ENCODE measurements around the gene SLC44A1. TPM values are rescaled to one million over a fixed set of nuclear protein-coding genes. Genes with fewer than 3 reads are reported as not detected.
"Not testable (repeated sequence)": the region's sequence is repeated elsewhere in the genome, so short reads cannot be mapped to it uniquely, and the experiment has no call there.

The SLC44A1 gene
- total RNA-seq, 2 donors from 2014 or later: 147 to 157 TPM

GRCh38 chr9:105238302-105238701 is 6.1 kb upstream of the SLC44A1 start:
- intact Hi-C loops (cut with DNase I, micrococcal nuclease): loop anchor here in 1 of 2 donors (10.0 kb wide), 1 partner anchor 74 kb away; no protein-coding TSS in a partner anchor
- DNase-seq: peak in 1 of 2 donors; percentile 46
- ATAC-seq: peak; percentile 81

DNA sequence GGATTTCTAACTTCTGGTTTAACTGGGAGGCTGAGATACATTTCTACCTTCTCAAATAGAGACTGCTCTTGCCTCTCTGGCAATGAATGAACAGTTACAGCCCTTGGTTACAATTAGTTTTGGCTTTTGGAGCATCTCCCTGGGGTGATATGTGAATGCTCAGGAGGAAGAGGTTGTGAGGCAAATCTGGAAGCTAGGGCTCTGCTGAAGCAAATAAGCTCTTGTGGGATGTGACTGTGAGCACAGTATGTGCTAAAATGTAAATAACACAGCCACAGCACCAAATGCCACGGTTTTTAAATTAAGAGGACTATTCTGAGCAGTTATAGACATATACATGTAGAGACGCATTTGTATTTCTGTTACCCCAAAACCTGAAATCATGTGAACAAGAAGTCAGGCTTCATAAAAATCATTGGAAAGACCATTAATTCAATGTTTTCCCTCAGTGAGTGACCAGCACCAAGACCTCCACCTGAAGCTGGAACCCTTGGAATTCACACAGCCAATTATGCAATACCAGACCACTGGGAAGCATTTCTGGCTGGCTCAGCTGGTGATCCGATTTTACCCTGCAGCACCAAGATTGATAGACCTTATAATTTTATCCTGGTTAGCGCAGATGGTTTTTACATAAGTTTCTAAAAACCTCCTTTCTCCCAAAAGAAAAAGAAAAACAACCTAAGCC is 3.0 kb upstream of the SLC44A1 start:
- DNase-seq (no peak), ATAC-seq (no peak)
- intact Hi-C loops (cut with DNase I, micrococcal nuclease): no loop called here

GRCh38 chr9:105242062-105242461 is 2.4 kb upstream of the SLC44A1 start:
- intact Hi-C loops (cut with DNase I, micrococcal nuclease): no loop called here
- ATAC-seq (no peak), DNase-seq (no peak)

- intact Hi-C loops (cut with DNase I, micrococcal nuclease): no loop called here
- DNase-seq (no peak), ATAC-seq (no peak)
Measured at GRCh38 chr9:105242557-105242956, 1.9 kb upstream of the SLC44A1 start.

- ATAC-seq (no peak), DNase-seq (no peak)
- intact Hi-C loops (cut with DNase I, micrococcal nuclease): no loop called here
Measured at GRCh38 chr9:105243015-105243686, 1.3 kb upstream of the SLC44A1 start.

DNA sequence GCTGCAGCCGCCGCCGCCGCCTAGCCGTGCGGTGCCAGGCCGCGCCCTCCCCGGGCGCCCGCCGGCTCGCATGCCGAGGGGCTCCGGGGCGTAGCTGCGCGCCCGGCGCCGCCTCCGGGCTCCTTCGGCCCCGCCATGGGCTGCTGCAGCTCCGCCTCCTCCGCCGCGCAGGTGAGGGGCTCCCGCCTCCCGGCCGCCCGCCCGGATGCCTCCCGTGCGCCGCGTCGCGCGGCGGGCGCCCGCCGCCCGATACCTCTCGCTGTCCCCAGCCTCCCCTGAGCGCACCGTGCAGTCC is 230 bp downstream of the SLC44A1 start:
- intact Hi-C loops (cut with DNase I, micrococcal nuclease): no loop called here
- ATAC-seq (peak; percentile 53), DNase-seq (no peak)

DNA sequence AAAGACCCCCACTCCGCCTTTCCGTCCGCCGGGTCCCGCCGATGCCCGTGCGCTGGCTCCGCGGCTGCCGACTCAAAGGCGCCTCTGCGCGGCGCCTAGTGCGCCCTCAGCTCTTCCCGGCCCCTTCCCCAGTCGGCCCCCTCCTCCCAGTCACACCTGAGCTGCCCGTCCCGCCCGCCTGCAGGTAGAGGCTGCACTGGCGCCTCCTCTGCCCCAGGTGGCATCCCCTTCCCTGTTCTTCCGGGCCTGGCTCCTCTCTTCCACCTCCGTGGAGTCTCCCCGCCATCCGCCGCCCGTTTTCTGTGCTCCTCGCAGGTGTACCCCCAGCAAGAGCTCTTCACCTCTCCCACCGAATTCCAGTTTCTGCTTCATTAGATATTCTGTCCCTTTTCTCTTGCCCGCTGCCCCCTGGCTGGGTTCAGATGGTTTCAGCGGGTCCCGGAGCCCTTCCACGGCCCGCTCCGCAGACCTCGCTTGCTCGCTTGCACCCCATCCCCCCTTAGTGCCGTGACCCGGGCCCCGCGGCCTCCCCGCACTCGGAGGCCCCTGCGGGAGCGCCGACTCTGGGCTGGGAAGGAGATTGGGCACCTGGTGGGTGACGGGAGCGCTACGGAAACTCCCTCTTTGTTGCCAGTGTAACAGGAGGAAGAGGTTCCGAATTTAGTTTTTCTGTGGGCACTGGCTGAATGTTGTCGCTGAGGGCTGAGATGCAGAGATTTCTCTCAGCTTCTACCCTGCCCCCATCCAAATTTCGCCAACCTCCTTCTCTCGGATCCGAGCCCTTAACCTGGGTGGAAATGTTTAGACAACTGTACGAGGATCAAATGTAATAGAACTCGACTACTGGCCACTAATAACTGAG is 809 bp downstream of the SLC44A1 start:
- intact Hi-C loops (cut with DNase I, micrococcal nuclease): no loop called here
- peak; percentile 84 to 85 for DNase-seq
- ATAC-seq: peak; percentile 77

GRCh38 chr9:105245891-105246161 is 1.4 kb downstream of the SLC44A1 start:
- DNase-seq (no peak), ATAC-seq (no peak)
- intact Hi-C loops (cut with DNase I, micrococcal nuclease): no loop called here

DNA sequence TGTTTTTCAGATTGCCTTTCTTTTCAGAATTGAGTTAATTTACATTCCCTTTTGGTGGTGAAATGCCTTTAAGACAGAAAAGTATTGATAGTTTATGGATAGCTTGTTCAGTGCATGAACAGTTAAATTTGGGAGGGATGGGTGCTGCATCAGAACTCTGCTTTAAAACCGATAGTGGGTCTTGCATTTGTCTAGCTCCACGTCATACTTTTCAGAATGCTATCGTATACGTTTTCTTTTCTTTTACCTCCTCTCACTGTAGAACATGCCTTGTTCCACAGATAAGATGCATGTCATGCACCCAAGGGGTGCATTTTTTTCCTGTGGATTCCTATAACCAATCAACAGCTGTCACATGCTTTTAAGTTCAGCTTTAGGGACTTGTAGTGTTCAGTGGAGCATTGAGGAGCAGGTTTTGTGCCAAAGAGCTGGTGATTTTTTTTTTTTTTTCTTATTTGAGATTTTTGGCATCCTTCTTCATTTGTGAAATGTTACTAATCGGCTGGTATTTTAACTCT is 2.3 kb downstream of the SLC44A1 start:
- no peak for DNase-seq
- intact Hi-C loops (cut with DNase I, micrococcal nuclease): no loop called here
- ATAC-seq: no peak

- DNase-seq (no peak), ATAC-seq (no peak)
- intact Hi-C loops (cut with DNase I, micrococcal nuclease): no loop called here
Measured at GRCh38 chr9:105248691-105249090, 4.2 kb downstream of the SLC44A1 start.

- no peak for ATAC-seq
- intact Hi-C loops (cut with DNase I, micrococcal nuclease): loop anchor here in 1 of 2 donors (10.0 kb wide), 1 partner anchor 64 kb away; no protein-coding TSS in a partner anchor
- no peak for DNase-seq
Measured at GRCh38 chr9:105251133-105251532, 6.7 kb downstream of the SLC44A1 start.

DNA sequence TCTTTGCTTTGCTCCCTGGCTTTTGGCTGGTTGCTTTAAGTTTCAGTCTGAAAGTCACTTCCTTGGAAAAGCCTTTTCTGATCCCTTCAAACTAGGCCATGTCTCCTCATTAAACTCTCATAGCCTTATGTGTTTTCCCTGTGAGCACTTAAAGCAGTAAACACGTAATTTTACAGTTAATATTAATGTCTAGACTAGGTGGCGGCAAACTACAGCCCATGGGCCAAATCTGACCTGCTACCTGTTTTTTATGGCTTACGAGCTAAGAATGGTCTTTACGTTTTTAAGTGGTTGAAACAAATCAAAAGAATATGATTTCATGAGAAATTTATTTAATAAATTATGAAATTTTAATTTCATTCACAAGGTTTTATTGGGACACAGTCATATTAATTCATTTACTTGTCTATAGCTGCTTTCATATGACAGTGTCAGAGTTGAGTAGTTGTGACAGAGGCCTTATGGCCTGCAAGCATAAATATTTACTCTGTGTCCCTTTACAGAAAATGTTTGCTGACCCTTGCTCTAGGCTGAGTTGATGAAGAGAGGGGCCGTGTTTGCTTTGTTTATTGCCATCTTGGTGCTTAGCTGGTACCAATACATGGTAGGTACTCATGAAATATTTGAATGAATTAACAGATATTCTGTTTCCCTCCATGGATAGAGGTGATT is 7.4 kb downstream of the SLC44A1 start:
- ATAC-seq: peak; percentile 45
- DNase-seq: no peak
- intact Hi-C loops (cut with DNase I, micrococcal nuclease): loop anchor here in 1 of 2 donors (10.0 kb wide), 1 partner anchor 63 kb away; no protein-coding TSS in a partner anchor

- DNase-seq: no peak
Measured at GRCh38 chr9:105252405-105252756, 7.9 kb downstream of the SLC44A1 start.

GRCh38 chr9:105254226-105254625 is 9.8 kb downstream of the SLC44A1 start:
- DNase-seq: peak; percentile 76 to 84
- ATAC-seq: peak; percentile 69
- intact Hi-C loops (cut with DNase I, micrococcal nuclease): loop anchor here in 1 of 2 donors (10.0 kb wide), 1 partner anchor 61 kb away; no protein-coding TSS in a partner anchor

More at GRCh38 chr9:105252405-105252756, 7.9 kb downstream of the SLC44A1 start:
- intact Hi-C loops (cut with DNase I, micrococcal nuclease): loop anchor here in 1 of 2 donors (10.0 kb wide), 1 partner anchor 62 kb away; no protein-coding TSS in a partner anchor
- ATAC-seq: peak; percentile 87

GRCh38 chr9:105255421-105255820 is 11.0 kb downstream of the SLC44A1 start:
- DNase-seq (no peak), ATAC-seq (peak; percentile 23)
- intact Hi-C loops (cut with DNase I, micrococcal nuclease): loop anchor here in 1 of 2 donors (10.0 kb wide), 1 partner anchor 59 kb away; no protein-coding TSS in a partner anchor

DNA sequence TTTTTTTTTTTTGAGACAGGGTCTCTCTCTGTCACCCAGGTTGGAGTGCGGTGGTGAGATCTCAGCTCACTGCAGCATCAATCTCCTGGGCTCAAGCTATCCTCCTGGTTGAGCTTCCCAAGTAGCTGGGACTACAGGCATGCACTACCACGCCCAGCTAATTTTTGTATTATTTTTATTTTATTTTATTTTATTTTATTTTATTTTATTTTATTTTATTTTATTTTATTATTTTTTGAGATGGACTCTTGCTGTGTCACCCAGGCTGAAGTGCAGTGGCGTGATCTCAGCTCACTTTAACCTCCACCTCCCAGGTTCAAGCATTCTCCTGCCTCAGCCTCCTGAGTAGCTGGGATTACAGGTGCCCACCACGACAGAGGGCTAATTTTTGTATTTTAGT is 12.1 kb downstream of the SLC44A1 start:
- not testable (repeated sequence) for ATAC-seq, DNase-seq
- intact Hi-C loops (cut with DNase I, micrococcal nuclease): loop anchor here in 1 of 2 donors (10.0 kb wide), 1 partner anchor 58 kb away; no protein-coding TSS in a partner anchor

DNA sequence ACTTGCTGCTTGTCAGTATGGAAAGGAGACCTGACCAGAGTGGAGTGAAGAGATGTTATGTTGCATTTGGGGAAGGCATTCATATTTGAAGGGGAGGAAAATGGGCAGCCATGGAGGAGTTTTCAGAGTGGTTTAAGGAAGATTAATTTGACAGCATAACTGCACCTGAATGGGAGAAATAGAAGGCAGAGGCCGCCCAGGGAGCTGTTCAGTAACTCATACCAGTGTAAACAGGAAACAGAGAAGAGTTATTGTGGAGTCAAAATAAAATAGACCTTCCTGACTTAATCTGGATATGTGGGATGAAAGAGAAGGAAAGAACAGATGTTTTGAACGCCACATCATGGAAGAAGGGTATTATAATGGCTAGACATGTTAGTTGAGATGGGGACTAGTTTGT is 13.4 kb downstream of the SLC44A1 start:
- intact Hi-C loops (cut with DNase I, micrococcal nuclease): loop anchor here in 1 of 2 donors (10.0 kb wide), 1 partner anchor 57 kb away; no protein-coding TSS in a partner anchor
- ATAC-seq: peak; percentile 28
- DNase-seq: no peak

- ATAC-seq (peak; percentile 76), DNase-seq (no peak)
- intact Hi-C loops (cut with DNase I, micrococcal nuclease): loop anchor here in 1 of 2 donors (10.0 kb wide), 1 partner anchor 57 kb away; no protein-coding TSS in a partner anchor
Measured at GRCh38 chr9:105258225-105258737, 13.8 kb downstream of the SLC44A1 start.

Data from left colon (tissue), 2 donors.